ENCODE measurements around the gene SMARCA4. TPM values are rescaled to one million over a fixed set of nuclear protein-coding genes. Genes with fewer than 3 reads are reported as not detected.

SMARCA4 gene
- total and polyA plus RNA-seq, 7 donors: 22.5 to 73.9 (median 39.1) TPM

DNA sequence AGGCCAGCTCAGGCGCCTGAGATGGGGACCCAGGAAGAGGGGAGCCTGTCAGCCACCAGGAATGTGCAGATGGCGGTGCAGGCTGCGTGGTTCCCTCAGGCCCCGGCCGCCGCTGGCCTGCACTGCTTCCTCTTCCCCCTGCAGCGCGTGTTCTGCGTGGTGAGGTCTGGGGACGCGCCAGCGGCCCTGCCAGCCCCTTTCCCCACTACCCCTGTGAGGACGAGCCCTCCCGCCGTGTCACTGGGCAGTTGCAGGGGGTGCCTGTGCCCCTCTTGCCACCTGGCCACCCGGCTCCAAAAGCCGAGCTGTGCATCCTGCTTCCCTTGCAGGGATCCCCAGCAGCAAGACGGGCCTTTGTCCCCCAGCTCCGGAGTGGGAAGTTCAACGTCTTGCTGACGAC lies 58.4 kb downstream of the SMARCA4 start:
- intact Hi-C loops (cut with DNase I): no loop called here
- H3K9me3 ChIP-seq: no peaks in the 10 kb centered on the region
- no peaks in the 10 kb centered on the region for H3K4me1 ChIP-seq
- WGBS, 2 donors: 96 to 97% methylated on average over 21 of the region's 21 CpGs
- no peaks in the 10 kb centered on the region for H3K27me3 ChIP-seq
- H3K36me3 ChIP-seq: peaks cover 17 to 100% (median 55%) of the 10 kb centered on the region in 4 donors
- DNase-seq: no peak
- H3K4me3 ChIP-seq: no peak overlapping the region
- no peak for TF ChIP-seq POLR2AphosphoS5 (IDR thresholded peaks at IDR 0.05)
- TF ChIP-seq, protein P1, sequence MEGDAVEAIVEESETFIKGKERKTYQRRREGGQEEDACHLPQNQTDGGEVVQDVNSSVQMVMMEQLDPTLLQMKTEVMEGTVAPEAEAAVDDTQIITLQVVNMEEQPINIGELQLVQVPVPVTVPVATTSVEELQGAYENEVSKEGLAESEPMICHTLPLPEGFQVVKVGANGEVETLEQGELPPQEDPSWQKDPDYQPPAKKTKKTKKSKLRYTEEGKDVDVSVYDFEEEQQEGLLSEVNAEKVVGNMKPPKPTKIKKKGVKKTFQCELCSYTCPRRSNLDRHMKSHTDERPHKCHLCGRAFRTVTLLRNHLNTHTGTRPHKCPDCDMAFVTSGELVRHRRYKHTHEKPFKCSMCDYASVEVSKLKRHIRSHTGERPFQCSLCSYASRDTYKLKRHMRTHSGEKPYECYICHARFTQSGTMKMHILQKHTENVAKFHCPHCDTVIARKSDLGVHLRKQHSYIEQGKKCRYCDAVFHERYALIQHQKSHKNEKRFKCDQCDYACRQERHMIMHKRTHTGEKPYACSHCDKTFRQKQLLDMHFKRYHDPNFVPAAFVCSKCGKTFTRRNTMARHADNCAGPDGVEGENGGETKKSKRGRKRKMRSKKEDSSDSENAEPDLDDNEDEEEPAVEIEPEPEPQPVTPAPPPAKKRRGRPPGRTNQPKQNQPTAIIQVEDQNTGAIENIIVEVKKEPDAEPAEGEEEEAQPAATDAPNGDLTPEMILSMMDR (IDR thresholded peaks at IDR 0.05): no peak
- TF ChIP-seq POLR2A (IDR thresholded peaks at IDR 0.05): no peak
- no peak for TF ChIP-seq EP300 (IDR thresholded peaks at IDR 0.05)
- H3K27ac ChIP-seq: no peak overlapping the region

DNA sequence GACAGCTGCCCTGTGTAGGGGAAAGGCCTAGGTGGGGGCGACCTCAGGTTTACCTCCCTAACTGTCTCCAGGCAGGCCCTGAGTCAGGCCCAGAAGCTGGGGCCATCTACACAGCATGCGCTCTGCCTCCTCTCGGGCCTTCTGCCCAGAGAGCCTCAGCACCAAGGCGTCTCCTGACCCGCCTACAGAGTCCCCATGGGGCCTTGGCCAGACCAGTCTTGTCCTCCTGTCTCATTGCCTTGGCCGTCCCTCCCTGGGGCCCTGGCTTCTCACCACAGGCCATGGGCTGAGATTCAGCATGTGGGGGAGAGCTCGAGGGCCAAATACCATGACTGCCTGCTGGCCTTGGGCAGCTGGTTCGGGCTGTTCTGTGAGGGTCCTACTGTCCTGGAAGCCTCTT lies 59.0 kb downstream of the SMARCA4 start:
- Histone ChIP-seq H3K4me1 (no peaks in the 10 kb centered on the region), H3K4me3 (no peak overlapping the region), H3K9me3 (no peaks in the 10 kb centered on the region), H3K27me3 (no peaks in the 10 kb centered on the region), H3K27ac (no peak overlapping the region), H3K36me3 (peaks cover 17 to 100% (median 59%) of the 10 kb centered on the region in 4 donors)
- no peak for DNase-seq
- intact Hi-C loops (cut with DNase I): no loop called here
- 94 to 96% methylated on average over 8 of the region's 8 CpGs for WGBS, 2 donors
- TF ChIP-seq, protein P1 (IDR thresholded peaks at IDR 0.05): no peak
- TF ChIP-seq POLR2AphosphoS5 (IDR thresholded peaks at IDR 0.05): no peak
- TF ChIP-seq EP300 (IDR thresholded peaks at IDR 0.05): no peak

DNA sequence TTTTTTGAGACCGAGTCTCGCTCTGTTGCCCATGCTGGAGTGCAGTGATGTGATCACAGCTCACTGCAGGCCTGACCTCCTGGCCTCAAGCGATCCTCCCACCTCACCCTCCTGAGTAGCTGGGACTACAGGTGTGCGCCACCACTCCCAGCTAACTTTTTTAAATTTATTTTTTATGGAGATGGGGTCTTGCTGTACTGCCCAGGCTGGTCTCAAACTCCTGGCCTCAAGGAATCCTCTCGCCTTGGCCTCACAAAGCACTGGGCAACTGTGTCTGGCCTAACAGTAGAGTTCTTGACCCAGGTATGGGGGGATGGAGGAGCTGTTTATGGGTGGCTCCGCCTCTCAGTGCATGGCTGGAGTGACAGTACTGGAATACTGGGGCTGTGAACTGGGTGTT lies 59.6 kb downstream of the SMARCA4 start:
- Histone ChIP-seq H3K36me3 (peaks cover 23 to 100% (median 63%) of the 10 kb centered on the region in 4 donors), H3K4me3 (no peak overlapping the region), H3K9me3 (no peaks in the 10 kb centered on the region), H3K27ac (no peak overlapping the region), H3K4me1 (no peaks in the 10 kb centered on the region), H3K27me3 (no peaks in the 10 kb centered on the region)
- intact Hi-C loops (cut with DNase I): no loop called here
- TF ChIP-seq POLR2A (IDR thresholded peaks at IDR 0.05) (no peak), EP300 (IDR thresholded peaks at IDR 0.05) (no peak), POLR2AphosphoS5 (IDR thresholded peaks at IDR 0.05) (no peak)
- TF ChIP-seq, protein P1 (IDR thresholded peaks at IDR 0.05): no peak
- WGBS, 2 donors: 97 to 98% methylated on average over 6 of the region's 6 CpGs
- DNase-seq: no peak

- TF ChIP-seq POLR2AphosphoS5 (IDR thresholded peaks at IDR 0.05) (no peak), EP300 (IDR thresholded peaks at IDR 0.05) (no peak), POLR2A (IDR thresholded peaks at IDR 0.05) (no peak)
- TF ChIP-seq, protein P1 (IDR thresholded peaks at IDR 0.05): no peak
- Histone ChIP-seq H3K36me3 (peaks cover 29 to 100% (median 66%) of the 10 kb centered on the region in 4 donors), H3K27me3 (no peaks in the 10 kb centered on the region), H3K4me1 (no peaks in the 10 kb centered on the region), H3K4me3 (no peak overlapping the region), H3K9me3 (no peaks in the 10 kb centered on the region), H3K27ac (no peak overlapping the region)
- intact Hi-C loops (cut with DNase I): no loop called here
- peak; percentile 53 for DNase-seq
- 94 to 96% methylated on average over 23 of the region's 23 CpGs for WGBS, 2 donors
Measured at GRCh38 chr19:11020982-11021759, 60.3 kb downstream of the SMARCA4 start.
